Esophagus (tissue), 2 donors: ENCODE measurements around the gene ANO8. TPM values are rescaled to one million over a fixed set of nuclear protein-coding genes. Genes with fewer than 3 reads are reported as not detected.
"Not testable (repeated sequence)": the region's sequence is repeated elsewhere in the genome, so short reads cannot be mapped to it uniquely, and the experiment has no call there.

Experiments
- H3K27ac ChIP-seq, 2 donors: one replicate each; pipeline ENCODE4 v1.5.1; 2013; ENCODE audit warnings: low read depth in 2 of 2, mild to moderate bottlenecking in 2 of 2, inconsistent platforms in 1 of 2, low read length in 1 of 2, moderate library complexity in 1 of 2
- H3K27me3 ChIP-seq, 2 donors: one replicate each; pipeline ENCODE4 v1.6.1; 2013; ENCODE audit warnings: low read length in 2 of 2, control low read depth in 1 of 2, mild to moderate bottlenecking in 1 of 2; ENCODE audit not compliant: insufficient read depth in 2 of 2, control insufficient read depth in 1 of 2
- H3K36me3 ChIP-seq, 2 donors: one replicate each; pipeline ENCODE4 v1.6.1; 2013; ENCODE audit warnings: low read length in 1 of 2; ENCODE audit not compliant: control insufficient read depth in 2 of 2, insufficient read depth in 2 of 2
- H3K4me1 ChIP-seq, 2 donors: one replicate each; pipeline ENCODE4 v1.6.1; 2013; ENCODE audit warnings: low read length in 1 of 2; ENCODE audit not compliant: control insufficient read depth in 2 of 2, insufficient read depth in 2 of 2
- H3K4me3 ChIP-seq, 2 donors: one replicate each; pipeline ENCODE4 v1.5.1; 2013; ENCODE audit warnings: low read length in 2 of 2, mild to moderate bottlenecking in 2 of 2, low read depth in 1 of 2, moderate library complexity in 1 of 2
- H3K9me3 ChIP-seq, 2 donors: one replicate each; pipeline ENCODE4 v1.6.1; 2013; ENCODE audit warnings: mild to moderate bottlenecking in 2 of 2, low read depth in 1 of 2, low read length in 1 of 2, moderate library complexity in 1 of 2; ENCODE audit not compliant: control insufficient read depth in 2 of 2, insufficient read depth in 1 of 2
- WGBS, 2 donors: extraction: QIAGEN DNeasy Blood & Tissue Kit; methylation state at CpG; one replicate each; pipeline ENCODE4 v1.1.7; 2013; 5-methylcytosine and 5-hydroxymethylcytosine counted together
- polyA plus RNA-seq, 2 donors: library from polyadenylated mRNA; stranded (reverse); fragments of 200-250 nt; gene quantifications; one replicate each; pipeline ENCODE4 v1.2.3, GENCODE V29; 2013
- donor health status: healthy with polysubstance abuse.
- donor health status: Bipolar disorder and iron deficiency.

The ANO8 gene
- polyA plus RNA-seq, 2 donors, result 9.7 to 28.0 TPM

DNA sequence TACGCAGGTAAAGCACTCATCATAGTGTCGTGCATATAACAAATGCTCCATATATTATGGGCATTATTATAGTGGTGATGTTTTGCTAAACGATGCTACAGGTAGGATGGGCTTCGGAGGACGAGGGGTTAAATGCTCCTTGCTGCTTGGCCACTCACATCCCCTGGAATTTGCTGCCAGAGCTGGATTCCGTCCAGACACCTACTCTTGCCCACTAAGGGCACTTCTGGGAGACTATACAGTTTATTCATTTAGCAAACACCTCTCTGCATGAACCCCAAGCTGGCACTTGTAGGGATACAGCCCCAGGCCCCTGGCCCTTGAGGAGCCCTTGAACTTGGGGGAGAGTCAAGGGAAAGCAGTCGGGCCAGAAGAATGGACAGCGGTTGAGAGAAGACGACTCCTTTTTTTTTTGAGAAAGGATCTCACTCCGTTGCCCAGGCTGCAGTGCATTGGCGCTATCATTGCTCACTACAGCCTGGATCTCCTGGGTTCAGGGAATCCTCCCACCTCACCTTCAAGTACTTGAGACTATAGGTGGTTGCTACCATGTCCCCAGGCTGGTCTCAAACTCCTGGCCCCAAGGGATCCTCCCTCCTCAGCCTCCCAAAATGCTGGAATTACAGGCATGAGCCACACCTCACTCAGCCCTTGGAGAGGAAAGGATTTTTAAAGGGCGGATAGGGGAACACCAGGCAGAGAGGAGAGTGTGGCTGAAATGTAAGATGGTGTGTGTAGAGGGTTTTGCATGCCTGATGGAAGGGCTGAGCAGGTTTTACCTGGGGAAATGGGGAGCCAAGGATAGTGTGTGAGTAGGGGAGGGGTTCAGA, 30.1 kb downstream of the ANO8 start:
- WGBS, 2 donors, result 50 to 60% methylated on average over 12 of the region's 12 CpGs
- Histone ChIP-seq H3K4me3 (no peak overlapping the region), H3K4me1 (peaks cover 0 to 8% of the 10 kb centered on the region in 2 donors), H3K36me3 (peaks cover 0 to 3% of the 10 kb centered on the region in 2 donors), H3K9me3 (no peaks in the 10 kb centered on the region), H3K27ac (peak overlapping the region; percentile 47 to 95), H3K27me3 (no peaks in the 10 kb centered on the region)

GRCh38 chr19:17303940-17304267, 30.8 kb downstream of the ANO8 start:
- peak overlapping the region; percentile 43 to 62 for H3K27ac ChIP-seq
- 52 to 68% methylated on average over 12 of the region's 12 CpGs for WGBS, 2 donors

DNA sequence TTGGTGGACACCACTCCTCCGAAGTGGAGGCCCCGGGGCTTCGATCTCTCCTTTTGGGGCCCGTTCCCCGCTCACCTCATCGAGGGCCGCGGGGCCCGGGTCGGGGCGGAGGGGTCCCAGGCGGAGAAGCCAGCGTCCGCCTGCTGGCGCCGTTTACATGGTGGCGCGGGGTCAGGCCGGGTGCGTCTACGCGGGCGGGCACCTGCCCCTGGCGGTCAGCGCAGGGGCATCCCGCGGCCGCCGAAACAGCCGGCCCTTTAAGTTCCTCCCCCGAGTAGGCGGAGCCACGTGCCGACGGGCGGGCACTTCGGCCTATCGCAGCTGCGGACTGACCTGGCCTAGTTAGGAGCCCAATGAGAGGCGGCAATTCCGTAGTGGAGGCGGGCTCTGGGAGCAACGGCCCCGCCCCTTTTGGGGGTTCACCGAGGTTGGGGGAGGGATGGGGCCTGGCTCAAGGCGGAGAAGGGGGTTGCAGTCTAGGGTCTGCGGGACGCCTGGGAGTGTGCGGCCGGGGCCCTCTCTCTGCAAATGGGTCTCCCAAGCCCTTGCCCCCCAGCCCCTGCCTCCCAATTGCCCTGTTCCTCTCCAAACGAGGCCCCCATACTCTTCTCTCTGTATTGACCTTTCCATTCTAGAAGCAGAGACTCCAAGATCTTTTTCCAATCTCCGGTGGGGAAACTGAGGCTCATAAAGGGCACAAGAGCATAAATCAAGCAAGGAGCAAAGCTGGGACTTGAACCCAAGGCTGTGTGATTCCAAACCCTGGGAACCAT, 31.3 kb downstream of the ANO8 start, which contains the start of gene ABHD8:
ABHD8 (minus strand) TSS at position 259 of the 773 bp plus-strand sequence. CDS start 1,809 bp downstream, outside the sequence.
- Histone ChIP-seq H3K4me3 (peak within 1 kb of the TSS; percentile 62 to 68), H3K4me1 (peaks cover 0 to 8% of the 10 kb centered on the region in 2 donors), H3K27ac (peak within 1 kb of the TSS; percentile 48 to 62), H3K36me3 (peaks cover 0 to 3% of the 10 kb centered on the region in 2 donors), H3K27me3 (no peaks in the 10 kb centered on the region), H3K9me3 (no peaks in the 10 kb centered on the region)
- WGBS, 2 donors, result 1% methylated on average over 51 to 52 of the region's 52 CpGs

More at GRCh38 chr19:17303940-17304267, 30.8 kb downstream of the ANO8 start:
- peak overlapping the region in 1 of 2 donors; percentile 21 for H3K4me3 ChIP-seq
- H3K36me3 ChIP-seq, result peaks cover 0 to 3% of the 10 kb centered on the region in 2 donors
- H3K4me1 ChIP-seq, result peaks cover 0 to 8% of the 10 kb centered on the region in 2 donors
- no peaks in the 10 kb centered on the region for H3K27me3 ChIP-seq
- H3K9me3 ChIP-seq, result no peaks in the 10 kb centered on the region

GRCh38 chr19:17302391-17303166, 32.1 kb downstream of the ANO8 start:
- no peaks in the 10 kb centered on the region for H3K27me3 ChIP-seq
- WGBS, 2 donors, result 12 to 18% methylated on average over 23 to 29 of the region's 29 CpGs
- H3K4me1 ChIP-seq, result peaks cover 0 to 5% of the 10 kb centered on the region in 2 donors
- H3K27ac ChIP-seq, result peak overlapping the region; percentile 45 to 48
- peak overlapping the region; percentile 62 to 68 for H3K4me3 ChIP-seq
- H3K36me3 ChIP-seq, result peaks cover 0 to 3% of the 10 kb centered on the region in 2 donors
- no peaks in the 10 kb centered on the region for H3K9me3 ChIP-seq

DNA sequence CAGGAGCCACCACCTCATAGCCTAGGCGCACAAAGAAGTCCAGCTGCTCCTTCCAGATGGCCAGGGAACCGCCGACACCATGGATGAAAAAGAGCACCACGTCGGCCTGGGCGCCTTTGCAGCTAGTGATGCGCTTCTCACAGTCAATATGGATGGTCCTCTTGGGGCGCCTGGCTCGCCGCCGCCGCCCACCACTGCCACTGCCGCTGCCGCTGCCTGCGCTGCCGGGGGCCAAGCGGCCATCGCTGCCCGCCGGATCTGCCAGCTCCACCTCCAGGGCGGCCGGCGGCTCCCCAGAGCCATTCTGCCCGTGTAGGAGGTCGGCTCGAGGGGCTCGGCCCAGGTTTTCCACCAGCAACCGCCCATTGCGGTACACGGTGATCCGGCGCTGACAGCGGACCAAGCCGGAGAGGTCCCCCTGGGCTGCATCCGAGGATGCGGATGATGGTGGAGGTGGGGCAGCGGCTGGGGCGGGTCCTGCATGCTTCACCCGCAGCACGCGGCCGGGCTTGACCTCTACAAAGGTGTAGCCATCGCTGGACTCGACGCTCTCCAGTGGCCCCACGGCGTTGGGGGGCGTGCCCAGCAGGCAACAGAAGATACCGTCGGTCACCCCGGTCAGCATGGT, 33.5 kb downstream of the ANO8 start:
- H3K27ac ChIP-seq, result no peak overlapping the region
- no peak overlapping the region for H3K4me3 ChIP-seq
- 93 to 95% methylated on average over 40 to 51 of the region's 51 CpGs for WGBS, 2 donors
- H3K36me3 ChIP-seq, result peaks cover 0 to 3% of the 10 kb centered on the region in 2 donors
- no peaks in the 10 kb centered on the region for H3K27me3 ChIP-seq
- H3K4me1 ChIP-seq, result peaks cover 0 to 5% of the 10 kb centered on the region in 2 donors
- H3K9me3 ChIP-seq, result no peaks in the 10 kb centered on the region

DNA sequence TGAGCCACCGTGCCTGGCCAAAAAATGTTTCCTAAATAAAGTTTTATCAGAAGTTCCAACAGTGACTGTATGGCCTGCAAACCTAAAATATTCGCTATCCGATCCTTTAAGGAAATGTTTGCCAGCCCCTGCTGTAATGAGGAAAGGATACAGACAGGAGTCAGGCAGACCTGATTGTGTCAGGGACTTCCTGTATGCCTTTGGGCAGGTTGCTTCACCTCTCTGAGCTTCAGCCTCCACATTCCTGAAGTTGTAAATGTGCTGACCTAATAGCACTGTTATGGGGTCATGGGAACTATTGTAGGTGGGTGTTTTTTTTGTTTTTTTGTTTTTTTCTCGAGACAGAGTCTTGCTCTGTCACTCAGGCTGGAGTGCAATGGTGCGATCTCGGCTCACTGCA, 37.7 kb downstream of the ANO8 start:
- H3K27ac ChIP-seq, result no peak overlapping the region
- no peaks in the 10 kb centered on the region for H3K9me3 ChIP-seq
- no peak overlapping the region for H3K4me3 ChIP-seq
- peaks cover 0 to 6% of the 10 kb centered on the region in 2 donors for H3K36me3 ChIP-seq
- peaks cover 0 to 3% of the 10 kb centered on the region in 2 donors for H3K4me1 ChIP-seq
- H3K27me3 ChIP-seq, result no peaks in the 10 kb centered on the region
- 91 to 92% methylated on average over 6 of the region's 6 CpGs for WGBS, 2 donors

DNA sequence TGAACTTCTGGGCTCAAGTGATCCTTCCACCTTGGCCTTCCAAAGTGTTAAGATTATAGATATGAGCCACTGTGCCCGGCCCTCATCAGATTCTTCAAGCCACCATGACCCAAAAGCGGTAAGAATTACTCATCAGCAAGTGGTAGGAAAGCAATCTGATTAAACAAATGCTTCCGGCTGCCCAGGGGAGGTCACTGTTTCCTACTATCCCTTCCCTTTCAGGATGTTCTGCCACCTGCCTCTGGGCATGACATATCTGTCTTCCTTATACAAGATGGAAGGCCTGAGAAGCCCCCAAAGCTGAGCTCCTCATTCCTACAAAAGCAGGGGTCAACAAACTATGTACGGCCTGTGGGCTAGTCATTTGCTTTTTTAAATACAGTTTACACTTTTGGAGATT, 38.4 kb downstream of the ANO8 start:
- no peaks in the 10 kb centered on the region for H3K27me3 ChIP-seq
- no peaks in the 10 kb centered on the region for H3K9me3 ChIP-seq
- H3K36me3 ChIP-seq, result peaks cover 0 to 6% of the 10 kb centered on the region in 2 donors
- peaks cover 0 to 4% of the 10 kb centered on the region in 2 donors for H3K4me1 ChIP-seq
- no peak overlapping the region for H3K4me3 ChIP-seq
- 57 to 61% methylated on average over 4 of the region's 4 CpGs for WGBS, 2 donors
- no peak overlapping the region for H3K27ac ChIP-seq

DNA sequence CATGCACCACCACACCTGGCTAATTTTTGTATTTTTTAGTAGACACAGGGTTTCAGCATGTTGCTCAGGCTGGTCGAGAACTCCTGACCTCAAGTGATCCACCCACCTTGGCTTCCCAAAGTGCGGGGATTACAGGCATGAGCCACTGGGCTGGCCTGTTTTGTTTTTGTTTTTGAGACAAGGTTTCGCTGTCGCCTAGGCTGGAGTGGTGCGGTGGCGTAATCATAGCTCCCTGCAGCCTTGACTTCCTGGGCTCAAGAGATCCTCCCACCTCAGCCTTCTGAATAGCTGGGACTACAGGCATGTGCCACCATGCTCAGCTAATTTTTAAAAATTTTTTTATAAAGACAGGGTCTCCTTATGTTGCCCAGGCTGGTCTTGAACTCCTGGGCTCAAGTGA, 39.1 kb downstream of the ANO8 start:
- H3K4me3 ChIP-seq, H3K36me3 ChIP-seq, H3K27me3 ChIP-seq, H3K4me1 ChIP-seq, H3K9me3 ChIP-seq, H3K27ac ChIP-seq: not testable (repeated sequence)
- 91 to 92% methylated on average over 6 of the region's 6 CpGs for WGBS, 2 donors
